Psoas muscle (tissue), 8 donors: ENCODE results near the gene ARAP2. TPM values are rescaled to one million over a fixed set of nuclear protein-coding genes. Genes with fewer than 3 reads are reported as not detected.

Source experiments
- ATAC-seq, 4 donors: fragments of 200-7000 bp; cut with Tn5 transposase; one replicate each; pipeline ENCODE4 v1.9.1; 2020; ENCODE audit warnings: moderate library complexity in 3 of 4, mild to moderate bottlenecking in 2 of 4
- DNase-seq, 2 donors: peaks; one replicate each; pipeline ENCODE4 v3.0.0-alpha.2; 2020
- H3K27ac ChIP-seq: fragments of 200-600 bp; one replicate; pipeline ENCODE4 v1.8.0; 2022
- H3K27me3 ChIP-seq, 3 donors: fragments of 200-600 bp in 1 of 3; one replicate each; pipeline versions ENCODE4 v1.6.1 to v1.8.0; 2013 to 2022; ENCODE audit warnings: low read length in 2 of 3, mild to moderate bottlenecking in 2 of 3, moderate library complexity in 1 of 3; ENCODE audit not compliant: insufficient read depth in 3 of 3
- H3K36me3 ChIP-seq, 2 donors: fragments of 200-600 bp in 1 of 2; one replicate each; pipeline versions ENCODE4 v1.6.1 to v1.8.0; 2013 to 2022; ENCODE audit warnings: low read depth in 1 of 2, mild to moderate bottlenecking in 1 of 2, moderate library complexity in 1 of 2; ENCODE audit not compliant: insufficient read depth in 1 of 2
- H3K4me1 ChIP-seq: fragments of 200-600 bp; one replicate; pipeline ENCODE4 v1.8.0; 2022
- H3K4me3 ChIP-seq: fragments of 200-600 bp; one replicate; pipeline ENCODE4 v1.8.0; 2022; ENCODE audit warnings: mild to moderate bottlenecking
- H3K9me3 ChIP-seq: fragments of 200-600 bp; one replicate; pipeline ENCODE4 v1.8.0; 2022
- CTCF ChIP-seq: fragments of 200-600 bp; IDR thresholded peaks from one replicate; pipeline ENCODE4 v1.8.0; 2022; ENCODE audit warnings: antibody characterized with exemption
- WGBS, 3 donors: extraction: QIAGEN DNeasy Blood & Tissue Kit; methylation state at CpG; one replicate each; pipeline versions ENCODE4 v1.1.6 to v1.1.7; 2013; 5-methylcytosine and 5-hydroxymethylcytosine counted together
- intact Hi-C, 2 donors: fragments of 100-400 bp; cut with DNase I; formaldehyde crosslinking; loops; one replicate each; pipeline versions ENCODE4 v1.11.0 to v1.14.2; 2022
- polyA plus RNA-seq, 3 donors: library from polyadenylated mRNA; stranded (reverse); fragments of 200-250 nt; gene quantifications; one replicate each; pipeline ENCODE4 v1.2.3, GENCODE V29; 2013
- total RNA-seq, 4 donors: library from RNA; stranded (reverse); fragmentation: NEBNext Ultra II Directional in 2 of 4; extraction: Animal tissue kit (Norgen Biotek cat#: 25700) in 2 of 4; gene quantifications; one replicate each; pipeline versions ENCODE4 v1.2.1 to v1.2.4, GENCODE V29; 2021 to 2023
- donor health status: healthy with polysubstance abuse.
- donor health status: DM: no; HTN: no; CAD: no; lungs with moderate emphysema.
- donor health status: Bipolar disorder and iron deficiency.
- donor health status: healthy.
- donor health status: DM: yes; HTN: yes; CAD: no.
- donor health status: DM: no; HTN: no; CAD: no.
- donor health status: DM: no; HTN: no; CAD: no.
- donor health status: DM: yes; HTN: yes; CAD: no.

ARAP2 gene
- total and polyA plus RNA-seq, 7 donors = 0.11 to 2.7 (median 1.4) TPM

GRCh38 chr4:36094995-36095394 lies 149.3 kb downstream of the ARAP2 start:
- intact Hi-C loops = no loop called here
- Histone ChIP-seq H3K4me3 (no peak overlapping the region), H3K36me3 (no peaks in the 10 kb centered on the region), H3K27me3 (no peaks in the 10 kb centered on the region), H3K4me1 (no peaks in the 10 kb centered on the region), H3K9me3 (no peaks in the 10 kb centered on the region), H3K27ac (no peak overlapping the region)
- 83 to 98% (median 86%) methylated on average over 2 of the region's 2 CpGs for WGBS, 3 donors
- no peak for ATAC-seq
- DNase-seq = no peak
- no peak for TF ChIP-seq CTCF

GRCh38 chr4:36091997-36092396 lies 152.3 kb downstream of the ARAP2 start:
- Histone ChIP-seq H3K27me3 (no peaks in the 10 kb centered on the region), H3K9me3 (no peaks in the 10 kb centered on the region), H3K4me3 (no peak overlapping the region), H3K4me1 (no peaks in the 10 kb centered on the region), H3K27ac (no peak overlapping the region), H3K36me3 (no peaks in the 10 kb centered on the region)
- intact Hi-C loops = no loop called here
- ATAC-seq (no peak), DNase-seq (no peak)
- WGBS, 3 donors = 88 to 93% (median 91%) methylated on average over 9 of the region's 9 CpGs
- no peak for TF ChIP-seq CTCF

GRCh38 chr4:36088542-36088941 lies 155.8 kb downstream of the ARAP2 start:
- 0 to 15% (median 7%) methylated on average over 1 of the region's 1 CpG for WGBS, 3 donors
- no peak for TF ChIP-seq CTCF
- no peaks in the 10 kb centered on the region for H3K36me3 ChIP-seq
- H3K27ac ChIP-seq = no peak overlapping the region
- no peak for ATAC-seq
- intact Hi-C loops = no loop called here
- DNase-seq = no peak
- no peak overlapping the region for H3K4me3 ChIP-seq
- H3K9me3 ChIP-seq = no peaks in the 10 kb centered on the region
- H3K27me3 ChIP-seq = no peaks in the 10 kb centered on the region
- H3K4me1 ChIP-seq = no peaks in the 10 kb centered on the region

DNA sequence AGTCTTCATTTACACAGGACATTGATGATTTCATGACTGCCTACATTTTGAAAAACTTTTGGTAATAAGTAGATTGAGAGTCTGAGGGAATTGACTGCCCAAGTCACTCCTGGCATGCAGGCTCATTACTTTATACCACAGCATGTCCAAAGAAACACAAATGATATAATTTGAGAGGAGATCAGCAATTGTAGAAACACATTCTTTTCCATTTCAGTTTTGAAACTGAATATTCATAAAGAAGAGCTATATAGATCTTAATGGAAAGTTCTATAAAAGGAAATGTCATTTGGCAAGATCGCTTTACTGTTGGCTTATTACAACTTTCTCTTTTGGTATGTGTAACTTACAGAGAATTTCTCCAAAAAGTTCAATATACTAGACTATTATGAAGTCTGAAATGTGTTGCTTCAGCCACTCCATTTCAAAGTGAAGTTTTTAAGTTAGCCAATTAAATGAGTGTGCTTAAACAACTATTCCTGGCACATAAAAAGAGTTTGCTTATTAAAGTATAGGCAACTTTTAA lies 158.0 kb downstream of the ARAP2 start:
- DNase-seq (no peak), ATAC-seq (no peak)
- no peak overlapping the region for H3K27ac ChIP-seq
- H3K36me3 ChIP-seq = no peaks in the 10 kb centered on the region
- intact Hi-C loops = no loop called here
- TF ChIP-seq CTCF = no peak
- 80 to 84% (median 84%) methylated on average over 1 of the region's 1 CpG for WGBS, 3 donors
- H3K9me3 ChIP-seq = no peaks in the 10 kb centered on the region
- no peaks in the 10 kb centered on the region for H3K27me3 ChIP-seq
- no peak overlapping the region for H3K4me3 ChIP-seq
- H3K4me1 ChIP-seq = no peaks in the 10 kb centered on the region

DNA sequence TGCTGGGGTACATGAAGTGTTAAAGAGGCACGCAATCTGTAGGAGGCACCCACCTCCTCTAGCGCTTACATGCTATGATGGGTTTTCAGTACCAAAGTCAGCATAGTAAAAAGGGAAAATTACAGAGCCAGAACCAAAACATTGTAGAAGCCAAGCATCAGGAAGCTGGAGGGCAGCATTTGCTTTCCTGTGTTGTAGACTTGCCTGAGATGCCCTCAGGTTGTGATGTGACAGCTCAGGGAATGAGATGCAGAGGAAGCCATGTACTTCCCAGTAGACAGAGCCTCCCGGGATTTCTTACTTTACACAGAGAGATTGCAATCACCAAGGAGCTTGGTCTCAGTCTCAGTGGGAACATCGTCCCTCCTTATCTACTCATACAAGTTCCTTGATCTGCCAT lies 161.5 kb downstream of the ARAP2 start:
- no peaks in the 10 kb centered on the region for H3K4me1 ChIP-seq
- ATAC-seq (no peak), DNase-seq (no peak)
- H3K4me3 ChIP-seq = no peak overlapping the region
- H3K27me3 ChIP-seq = no peaks in the 10 kb centered on the region
- intact Hi-C loops = no loop called here
- no peaks in the 10 kb centered on the region for H3K36me3 ChIP-seq
- 86 to 90% (median 87%) methylated on average over 4 of the region's 4 CpGs for whole genome bisulfite sequencing, 3 donors
- TF ChIP-seq CTCF = no peak
- no peak overlapping the region for H3K27ac ChIP-seq
- no peaks in the 10 kb centered on the region for H3K9me3 ChIP-seq
